Stromal cell of bone marrow (primary cell): ENCODE measurements around the gene MGST1.
"Not testable (repeated sequence)": the region's sequence is repeated elsewhere in the genome, so short reads cannot be mapped to it uniquely, and the experiment has no call there.

Experiments
- DNase-seq: peaks from one replicate; pipeline ENCODE4 v3.0.0-alpha.2; 2012; ENCODE audit warnings: low read depth

MGST1 gene

DNA sequence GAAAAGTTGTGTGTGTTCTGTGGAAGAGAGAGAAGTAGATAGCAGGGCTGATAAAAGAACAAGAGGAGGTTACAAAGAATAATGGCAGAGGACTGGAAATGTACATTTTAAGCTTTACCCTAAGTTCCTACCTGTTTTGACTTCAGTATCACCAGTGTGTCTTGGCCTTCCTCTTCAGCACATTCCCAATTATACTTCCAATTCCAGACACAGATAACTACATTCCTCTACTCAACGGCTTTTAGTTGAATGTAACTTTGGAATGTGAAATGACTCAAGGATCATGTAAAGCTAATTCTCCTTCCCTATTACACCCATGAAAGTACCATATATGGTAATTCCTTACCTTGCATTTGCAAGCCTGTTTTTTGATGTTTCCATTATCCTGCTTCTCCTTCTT is 5.0 kb downstream of the MGST1 start:
- DNase-seq: no peak

DNA sequence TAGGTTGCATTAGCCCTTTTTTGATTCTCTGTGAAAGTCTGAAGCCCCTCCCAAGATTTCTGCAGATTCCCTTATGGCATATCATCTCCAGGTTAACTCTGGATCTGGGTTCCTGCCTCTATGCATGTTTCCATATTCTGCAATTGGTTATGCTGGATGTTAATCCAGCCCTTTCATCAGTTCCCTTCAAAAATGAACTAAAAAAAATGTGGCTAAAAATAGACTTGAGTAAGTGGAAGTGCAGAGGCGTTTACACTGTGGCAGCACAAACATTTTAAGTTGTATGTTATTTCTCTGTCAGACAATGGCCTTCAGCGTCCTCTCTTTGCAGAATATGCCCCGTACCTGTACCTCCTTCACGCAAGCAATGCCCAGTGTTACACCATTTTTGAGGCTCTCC is 11.4 kb downstream of the MGST1 start:
- no peak for DNase-seq

DNA sequence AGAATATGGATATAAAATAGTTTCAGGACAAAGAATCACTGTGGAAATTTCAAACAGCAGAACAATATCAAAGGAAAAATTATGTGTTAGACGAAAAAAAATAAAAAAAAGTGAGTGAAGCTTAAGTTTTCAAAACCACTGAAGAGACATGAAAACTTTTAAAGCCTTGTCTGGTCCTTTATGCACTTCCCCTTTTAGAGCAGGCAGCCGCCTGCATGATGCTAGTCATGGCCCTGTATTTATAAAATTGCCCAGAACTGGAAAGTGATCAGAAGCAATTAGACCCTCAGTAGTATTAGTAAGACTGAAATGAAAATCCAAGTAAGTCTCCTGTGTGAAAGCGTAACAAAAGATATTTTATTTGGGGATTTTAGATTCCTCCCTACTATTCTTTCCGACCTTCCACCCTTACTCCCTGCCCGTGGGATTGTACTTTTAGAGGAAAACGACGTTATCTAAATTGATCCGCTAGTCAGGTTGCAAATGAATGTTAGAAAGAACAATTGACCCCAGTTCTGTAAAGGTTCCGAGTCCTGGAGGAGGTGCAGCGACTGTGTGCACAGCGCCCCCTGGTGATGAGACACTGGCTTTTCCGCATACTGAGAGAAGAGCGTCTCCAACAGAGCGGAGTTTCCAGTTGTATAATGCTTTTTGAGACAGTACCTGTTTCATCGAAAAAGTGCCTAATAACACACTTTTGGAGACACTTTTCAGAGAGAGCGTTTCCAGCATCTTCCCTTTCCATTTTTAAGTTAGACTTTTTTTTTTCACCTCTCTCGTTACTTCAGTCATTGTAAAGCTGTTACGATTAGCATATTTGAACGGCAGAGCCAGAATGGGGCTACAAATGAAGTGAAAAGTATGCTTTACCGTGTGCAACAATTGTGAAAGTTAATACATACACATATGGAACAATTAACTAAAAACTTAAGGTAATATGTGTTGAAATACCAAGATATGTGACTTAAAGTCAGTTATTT is 12.4 kb downstream of the MGST1 start:
- DNase-seq: no peak

DNA sequence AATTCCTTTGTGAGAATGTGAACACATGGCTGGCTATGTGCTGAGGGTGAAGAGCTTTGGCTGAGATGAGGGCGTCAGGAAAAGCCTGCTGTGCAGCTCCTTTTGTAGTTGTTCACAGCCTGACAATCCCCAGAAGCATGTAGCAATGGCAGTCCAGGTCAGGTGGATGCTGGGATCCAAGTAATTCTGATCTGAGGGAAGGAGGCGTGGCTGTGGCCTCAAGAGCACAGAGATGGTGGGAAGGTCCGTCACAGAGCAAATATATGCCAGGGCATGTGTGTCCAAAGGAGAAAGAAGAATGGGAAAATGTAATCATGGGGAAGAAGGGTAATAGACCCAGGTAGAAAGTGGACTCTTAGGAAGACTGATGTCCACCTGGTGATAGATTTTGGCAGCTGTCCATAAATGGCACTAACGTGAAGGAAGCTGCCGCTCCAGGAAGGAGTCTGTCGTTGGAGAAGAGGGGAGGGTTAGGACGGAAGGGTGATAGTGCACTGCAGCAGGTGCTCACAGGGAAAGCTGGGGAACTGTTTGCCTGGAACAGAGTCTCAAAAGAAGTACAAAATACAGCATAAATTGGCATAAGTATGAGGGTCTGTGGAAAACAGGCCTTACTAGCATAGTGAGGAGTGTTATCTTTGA is 13.8 kb downstream of the MGST1 start:
- no peak for DNase-seq

DNA sequence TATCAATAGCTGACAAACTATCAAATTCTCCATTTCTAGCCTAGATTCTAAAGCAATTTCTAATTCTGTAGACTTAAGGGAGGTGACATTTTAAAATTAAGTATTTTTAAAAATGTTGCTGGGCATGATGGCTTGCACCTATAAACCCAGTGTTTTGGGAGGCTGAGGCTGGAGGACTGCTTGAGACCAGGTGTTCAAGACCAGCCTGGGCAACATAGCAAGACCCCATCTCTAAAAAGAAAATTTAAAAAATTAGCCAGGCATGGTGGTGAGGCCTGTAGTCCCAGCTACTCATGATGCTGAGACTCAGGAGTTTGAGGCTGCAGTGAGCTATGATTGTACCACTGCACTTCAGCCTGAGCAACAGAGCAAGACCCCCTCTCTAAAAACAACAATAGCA is 15.1 kb downstream of the MGST1 start:
- DNase-seq: no peak

DNA sequence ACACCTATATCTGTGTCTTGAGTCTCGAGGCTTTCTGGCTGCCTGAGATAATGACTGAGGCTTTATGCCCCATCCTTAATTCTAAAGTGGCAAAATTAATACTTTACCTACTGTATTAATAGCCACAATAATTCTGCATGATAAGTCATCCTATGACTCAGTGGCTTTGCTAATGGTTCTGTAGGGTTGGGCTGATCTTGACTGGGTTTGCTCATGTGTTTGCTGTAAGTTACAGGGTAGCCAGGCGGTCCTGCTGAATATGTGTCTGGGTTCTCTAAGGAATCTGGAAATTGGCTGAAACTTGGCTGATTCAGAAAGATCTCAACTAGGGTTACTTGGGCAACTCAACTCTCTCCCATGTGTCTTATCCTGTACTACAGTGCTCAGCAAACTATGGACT is 21.7 kb downstream of the MGST1 start:
- DNase-seq: no peak

DNA sequence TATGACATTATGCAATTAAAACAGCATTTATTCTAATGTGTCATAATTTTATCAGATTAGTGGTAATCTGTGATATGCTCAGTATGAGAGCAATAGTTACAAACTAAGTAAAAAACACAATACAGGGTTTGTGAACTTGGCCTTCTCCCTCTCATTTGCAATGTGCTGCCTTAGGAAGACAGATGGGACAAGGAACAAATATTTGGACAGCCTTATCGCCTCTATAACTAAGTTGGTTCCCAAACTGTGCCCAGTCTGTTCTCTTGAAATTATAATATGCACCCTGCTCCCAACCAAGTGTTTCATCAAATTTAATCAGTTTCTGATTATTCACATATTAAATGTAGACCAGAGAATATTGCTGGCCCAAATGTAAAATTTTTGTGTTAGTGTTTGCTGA is 22.7 kb downstream of the MGST1 start:
- no peak for DNase-seq

DNA sequence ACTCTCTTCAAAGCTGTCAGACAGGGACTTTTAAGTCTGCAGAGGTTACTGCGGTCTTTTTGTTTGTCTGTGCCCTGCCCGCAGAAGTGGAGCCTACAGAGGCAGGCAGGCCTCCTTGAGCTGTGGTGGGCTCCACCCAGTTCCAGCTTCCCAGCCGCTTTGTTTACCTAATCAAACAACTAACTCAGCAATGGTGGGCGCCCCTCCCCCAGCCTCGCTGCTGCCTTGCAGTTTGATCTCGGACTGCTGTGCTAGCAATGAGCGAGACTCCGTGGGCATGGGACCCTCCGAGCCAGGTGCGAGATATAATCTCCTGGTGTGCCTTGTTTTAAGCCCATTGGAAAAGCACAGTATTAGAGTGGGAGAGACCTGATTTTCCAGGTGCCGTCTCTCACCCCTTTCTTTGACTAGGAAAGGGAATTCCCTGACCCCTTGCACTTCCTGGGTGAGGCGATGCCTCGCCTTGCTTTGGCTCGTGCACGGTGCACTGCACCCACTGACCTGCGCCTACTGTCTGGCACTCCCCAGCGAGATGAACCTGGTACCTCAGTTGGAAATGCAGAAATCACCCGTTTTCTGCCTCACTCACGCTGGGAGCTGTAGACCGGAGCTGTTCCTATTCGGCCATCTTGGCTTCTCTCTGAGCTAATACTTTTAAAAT is 35.3 kb downstream of the MGST1 start:
- not testable (repeated sequence) for DNase-seq

DNA sequence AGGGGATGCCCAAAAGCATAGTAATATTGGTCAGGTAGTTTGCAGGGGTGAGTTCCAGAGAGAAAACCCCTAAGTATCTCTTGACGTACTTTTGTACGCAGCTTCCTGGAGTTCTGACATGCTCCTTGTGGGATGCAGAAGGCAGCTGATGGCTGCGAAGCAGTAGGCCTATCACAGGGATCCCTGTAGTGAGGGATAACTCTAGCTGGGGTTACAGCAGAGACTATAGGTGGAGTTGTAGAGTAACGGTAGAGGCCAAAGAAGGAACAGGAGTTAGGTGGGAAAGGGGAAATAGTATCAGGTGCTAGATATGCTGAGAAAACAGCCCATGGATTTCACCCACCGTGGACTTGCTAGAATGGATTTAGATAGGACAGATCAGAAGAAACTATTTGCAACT is 37.3 kb downstream of the MGST1 start:
- no peak for DNase-seq

DNA sequence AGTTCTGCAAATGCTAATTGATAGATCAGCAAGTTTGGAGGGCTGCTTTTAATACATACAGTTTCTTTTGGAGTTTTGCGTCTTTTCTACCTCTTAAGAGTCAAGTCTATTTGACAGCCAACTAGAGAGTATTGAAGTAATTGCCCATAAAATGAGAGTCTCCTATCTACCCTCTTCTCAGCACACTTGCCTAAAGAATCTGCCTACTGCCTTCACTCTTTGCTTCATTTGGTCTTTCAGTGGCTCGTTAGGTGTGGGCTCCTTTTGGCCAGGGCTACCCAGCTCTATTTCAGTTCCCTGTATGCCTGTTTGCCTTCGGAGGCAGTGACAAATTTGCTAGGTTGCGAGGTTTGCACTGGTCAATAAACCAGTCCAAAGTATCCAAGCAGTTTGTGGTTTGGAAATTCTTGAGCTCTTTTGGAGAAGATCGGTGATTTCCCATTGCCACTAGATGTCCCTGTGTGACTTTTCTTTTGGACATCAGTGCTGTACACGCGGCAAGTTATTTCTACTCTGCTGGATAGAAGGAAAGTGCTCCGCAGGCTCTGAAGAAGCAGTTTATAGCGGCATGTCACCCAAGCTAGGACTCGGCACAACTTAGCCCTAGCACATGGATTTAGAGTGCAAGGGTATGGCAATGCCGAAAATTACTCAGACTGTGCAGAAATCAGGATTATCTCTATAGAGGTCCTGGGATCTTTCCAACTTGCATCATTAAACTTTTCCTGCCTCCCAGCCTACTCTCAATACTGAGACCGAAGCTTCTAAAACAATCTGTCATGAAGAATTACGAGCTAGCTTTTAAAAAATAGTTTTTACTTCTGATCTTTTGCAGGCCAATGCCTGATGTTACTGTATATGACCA is 38.6 kb downstream of the MGST1 start:
- peak; percentile 70 for DNase-seq

DNA sequence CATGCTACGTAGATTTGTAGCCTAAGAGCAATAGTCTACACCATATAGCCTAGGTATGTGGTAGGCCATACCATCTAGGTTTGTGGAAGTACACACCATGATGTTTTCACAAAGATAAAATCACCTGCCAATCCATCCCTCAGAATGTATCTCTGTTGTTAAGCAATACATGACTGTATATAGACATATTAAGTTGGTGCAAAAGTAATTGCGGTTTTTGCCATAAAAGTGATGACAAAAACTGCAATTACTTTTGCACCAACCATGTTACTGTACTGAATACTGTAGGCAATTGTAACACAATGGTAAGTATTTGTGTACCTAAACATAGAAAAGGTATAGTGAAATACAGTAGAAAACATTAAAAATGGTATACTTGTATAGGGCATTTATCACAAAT is 40.5 kb downstream of the MGST1 start:
- DNase-seq: no peak

DNA sequence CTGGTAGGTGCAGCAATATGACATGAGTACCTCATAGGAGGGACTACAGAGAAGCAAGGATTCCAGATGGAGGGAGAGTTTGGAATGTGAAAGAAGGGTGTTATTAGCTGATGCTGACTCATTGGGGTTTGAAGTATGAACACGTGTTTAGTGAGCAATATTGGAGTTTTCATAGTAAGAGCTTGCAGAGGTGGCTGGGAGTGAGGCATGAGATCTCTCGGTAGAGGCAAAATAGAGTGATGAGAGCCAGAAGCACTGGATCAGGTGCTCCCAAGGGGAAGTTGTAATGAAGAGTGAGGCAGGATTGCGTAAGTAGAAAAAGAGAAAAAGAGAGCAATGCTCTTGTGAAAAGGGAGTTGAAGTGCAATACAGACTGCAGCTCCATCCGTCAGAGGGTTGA is 42.1 kb downstream of the MGST1 start:
- DNase-seq: peak; percentile 34

DNA sequence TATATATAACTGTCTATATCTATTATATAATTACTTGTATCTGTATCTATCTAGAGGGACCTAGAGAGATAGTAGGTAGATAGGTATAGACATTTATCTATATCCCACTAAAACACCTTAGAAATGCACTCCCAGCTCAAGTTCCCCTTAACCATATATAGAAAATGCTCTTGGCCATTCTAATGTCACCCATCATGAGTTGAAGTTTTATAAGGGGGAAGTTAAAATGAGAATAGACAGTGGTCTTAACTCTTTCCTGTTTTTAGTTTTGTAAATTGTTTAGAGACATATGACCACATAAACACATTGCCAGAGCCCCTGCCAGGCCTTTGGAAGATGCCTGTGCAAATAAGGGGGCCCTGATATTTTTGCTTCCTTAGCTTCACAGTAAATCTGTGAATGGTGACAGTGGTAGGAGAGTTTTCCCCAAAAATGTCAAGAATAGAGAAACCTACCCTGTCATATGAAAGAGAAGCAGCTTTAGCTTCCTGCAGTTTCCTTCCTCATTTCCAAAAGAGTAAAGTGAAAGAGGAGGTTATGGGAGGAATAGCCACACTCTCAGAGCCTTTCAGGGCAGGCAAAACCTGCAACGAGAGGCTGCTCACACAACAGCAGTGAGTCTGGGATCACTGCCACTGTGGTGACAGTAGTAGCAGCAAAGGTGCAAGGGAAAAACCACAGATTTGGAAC is 45.5 kb downstream of the MGST1 start:
- DNase-seq: no peak

DNA sequence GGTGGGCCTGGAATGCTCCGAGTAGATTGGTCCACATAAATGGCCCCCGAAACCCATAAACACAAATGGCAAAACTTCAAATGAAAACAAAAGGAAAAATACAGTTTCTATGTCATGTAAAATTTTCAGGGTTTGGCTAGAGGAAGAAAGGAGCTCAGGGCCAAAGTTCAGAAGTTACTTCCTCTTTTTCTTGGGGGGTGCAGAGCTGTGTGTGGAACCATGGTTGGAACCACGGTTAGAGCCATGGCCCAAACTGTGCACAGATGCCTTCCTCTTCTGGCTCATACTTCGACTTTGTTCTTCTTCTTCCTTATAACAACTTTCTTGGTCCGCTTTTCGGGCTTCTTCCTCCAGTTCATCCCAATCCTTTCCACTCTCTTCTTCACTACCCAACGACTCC is 51.7 kb downstream of the MGST1 start:
- no peak for DNase-seq

DNA sequence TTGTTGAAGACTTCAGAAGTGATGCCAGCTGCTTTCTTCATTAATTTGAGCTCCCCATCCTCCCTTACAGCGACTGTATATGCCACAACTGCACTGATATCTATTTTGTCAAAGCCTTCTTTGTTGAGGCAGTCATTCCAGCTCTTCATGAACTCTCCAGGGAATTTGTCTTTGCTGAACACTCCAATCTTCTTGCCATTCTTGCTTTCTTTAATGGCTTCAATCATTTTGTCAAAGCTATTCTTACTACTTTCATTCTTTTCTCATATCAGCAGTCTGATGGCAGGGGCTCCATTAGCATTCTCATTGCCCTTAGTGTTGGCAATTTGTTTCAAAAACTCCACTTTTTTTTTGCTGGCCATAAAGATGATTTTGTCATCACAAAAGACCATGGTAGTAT is 54.4 kb downstream of the MGST1 start:
- DNase-seq: not testable (repeated sequence)

DNA sequence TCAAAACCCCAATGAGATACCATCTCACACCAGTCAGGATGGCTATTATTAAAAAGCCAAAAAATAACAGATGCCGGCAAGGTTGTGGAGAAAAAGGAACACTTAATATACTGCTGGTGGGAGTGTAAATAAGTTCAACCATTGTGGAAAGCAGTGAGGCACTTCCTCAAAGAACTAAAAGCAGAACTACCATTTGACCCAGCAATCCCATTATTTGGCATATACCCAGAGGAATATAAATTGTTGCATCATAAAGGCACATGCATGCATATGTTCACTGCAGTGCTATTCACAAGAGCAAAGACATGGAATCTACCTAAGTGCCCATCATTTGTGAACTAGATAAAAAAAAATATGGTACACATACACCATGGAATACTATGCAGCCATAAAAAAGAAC is 59.9 kb downstream of the MGST1 start:
- DNase-seq: no peak
